ENCODE results near the gene KCTD16. TPM values are rescaled to one million over a fixed set of nuclear protein-coding genes. Genes with fewer than 3 reads are reported as not detected.

Gene KCTD16
- total RNA-seq, 4 donors from 2014 or later, result 0.03 TPM; not detected in 3

DNA sequence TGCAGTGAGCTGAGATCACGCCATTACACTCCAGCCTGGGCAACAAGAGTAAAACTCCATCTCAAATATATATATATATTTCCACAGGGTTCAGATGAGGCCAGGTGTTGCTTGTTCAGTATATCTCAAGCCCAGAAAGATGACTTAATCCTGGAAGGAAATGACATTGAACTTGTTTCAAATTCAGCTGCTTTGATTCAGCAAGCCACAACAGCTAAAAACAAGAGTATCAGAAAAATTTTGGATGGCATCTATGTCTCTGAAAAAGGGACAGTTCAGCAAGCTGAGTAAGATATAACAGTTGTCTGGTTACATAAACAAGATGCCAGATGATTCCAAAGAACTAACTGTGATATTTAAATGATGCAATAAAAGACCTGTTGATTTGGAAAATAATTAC lies 352.0 kb downstream of the KCTD16 start:
- H3K36me3 ChIP-seq, result no peaks in the 10 kb centered on the region
- H3K27me3 ChIP-seq, result no peaks in the 10 kb centered on the region
- H3K4me3 ChIP-seq, result no peak overlapping the region
- H3K4me1 ChIP-seq, result no peaks in the 10 kb centered on the region
- 60% methylated on average over 1 of the region's 1 CpG for WGBS
- no peak for DNase-seq (ENCODE audit: low spot score in 2 of 2)
- H3K27ac ChIP-seq, result no peak overlapping the region
- no peaks in the 10 kb centered on the region for H3K9me3 ChIP-seq
- TF ChIP-seq POLR2AphosphoS5 (IDR thresholded peaks at IDR 0.05) (no peak), POLR2A (IDR thresholded peaks at IDR 0.05) (no peak), EP300 (IDR thresholded peaks at IDR 0.05) (no peak)
- TF ChIP-seq, protein P1, sequence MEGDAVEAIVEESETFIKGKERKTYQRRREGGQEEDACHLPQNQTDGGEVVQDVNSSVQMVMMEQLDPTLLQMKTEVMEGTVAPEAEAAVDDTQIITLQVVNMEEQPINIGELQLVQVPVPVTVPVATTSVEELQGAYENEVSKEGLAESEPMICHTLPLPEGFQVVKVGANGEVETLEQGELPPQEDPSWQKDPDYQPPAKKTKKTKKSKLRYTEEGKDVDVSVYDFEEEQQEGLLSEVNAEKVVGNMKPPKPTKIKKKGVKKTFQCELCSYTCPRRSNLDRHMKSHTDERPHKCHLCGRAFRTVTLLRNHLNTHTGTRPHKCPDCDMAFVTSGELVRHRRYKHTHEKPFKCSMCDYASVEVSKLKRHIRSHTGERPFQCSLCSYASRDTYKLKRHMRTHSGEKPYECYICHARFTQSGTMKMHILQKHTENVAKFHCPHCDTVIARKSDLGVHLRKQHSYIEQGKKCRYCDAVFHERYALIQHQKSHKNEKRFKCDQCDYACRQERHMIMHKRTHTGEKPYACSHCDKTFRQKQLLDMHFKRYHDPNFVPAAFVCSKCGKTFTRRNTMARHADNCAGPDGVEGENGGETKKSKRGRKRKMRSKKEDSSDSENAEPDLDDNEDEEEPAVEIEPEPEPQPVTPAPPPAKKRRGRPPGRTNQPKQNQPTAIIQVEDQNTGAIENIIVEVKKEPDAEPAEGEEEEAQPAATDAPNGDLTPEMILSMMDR (IDR thresholded peaks at IDR 0.05), result no peak

DNA sequence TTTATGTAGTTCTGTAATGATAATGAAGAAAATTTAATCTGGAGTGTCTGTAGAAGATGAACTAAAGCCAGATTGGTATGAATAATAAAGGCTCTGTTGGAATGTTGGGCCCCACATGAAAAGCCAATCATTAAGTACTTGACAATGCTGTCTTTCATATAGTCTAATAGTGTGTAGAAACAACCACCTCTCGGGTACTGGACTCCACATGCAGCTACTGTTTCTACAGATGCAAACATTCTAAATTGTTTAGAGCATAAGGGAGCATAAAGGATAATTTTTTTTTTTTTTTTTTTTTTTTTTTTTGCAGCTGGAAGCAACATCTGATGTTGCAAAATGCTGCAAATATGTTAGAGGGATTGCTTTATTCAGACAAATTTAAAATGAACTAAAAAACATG lies 354.3 kb downstream of the KCTD16 start:
- Histone ChIP-seq H3K4me3 (no peak overlapping the region), H3K9me3 (no peaks in the 10 kb centered on the region), H3K27ac (no peak overlapping the region), H3K36me3 (no peaks in the 10 kb centered on the region), H3K4me1 (no peaks in the 10 kb centered on the region), H3K27me3 (no peaks in the 10 kb centered on the region)
- WGBS, result 22% methylated on average over 1 of the region's 1 CpG
- TF ChIP-seq EP300 (IDR thresholded peaks at IDR 0.05), result no peak
- no peak for TF ChIP-seq POLR2A (IDR thresholded peaks at IDR 0.05)
- DNase-seq (ENCODE audit: low spot score in 2 of 2), result no peak

DNA sequence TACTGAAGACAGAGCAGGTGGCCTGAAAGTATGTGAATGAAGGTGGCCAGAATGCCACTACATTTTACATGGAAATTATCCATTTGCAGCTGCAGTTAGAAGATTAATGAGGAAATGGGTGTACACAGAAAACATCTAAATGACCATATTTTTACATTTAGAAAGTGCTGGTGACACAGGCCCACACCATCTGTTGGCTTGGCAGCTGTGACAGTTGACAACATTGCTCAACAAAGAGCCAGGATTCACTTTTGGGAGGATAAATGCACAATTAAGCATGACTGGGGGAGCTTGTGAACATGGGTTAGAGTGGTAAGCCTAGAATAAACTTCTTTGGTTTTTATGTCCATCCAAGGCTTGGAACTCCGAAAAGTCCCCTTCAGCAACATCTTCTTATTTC lies 360.5 kb downstream of the KCTD16 start:
- DNase-seq (ENCODE audit: low spot score in 2 of 2), result no peak
- Histone ChIP-seq H3K9me3 (no peaks in the 10 kb centered on the region), H3K27ac (no peak overlapping the region), H3K27me3 (no peaks in the 10 kb centered on the region), H3K4me3 (no peak overlapping the region), H3K36me3 (no peaks in the 10 kb centered on the region), H3K4me1 (no peaks in the 10 kb centered on the region)
- WGBS, result 88% methylated on average over 1 of the region's 1 CpG
- TF ChIP-seq, protein P1 (IDR thresholded peaks at IDR 0.05), result no peak
- TF ChIP-seq POLR2A (IDR thresholded peaks at IDR 0.05) (no peak), EP300 (IDR thresholded peaks at IDR 0.05) (no peak), POLR2AphosphoS5 (IDR thresholded peaks at IDR 0.05) (no peak)

Other genes with a start within 250 kb of the KCTD16 start
- gene YIPF5, start 214 bp upstream of the KCTD16 start, total RNA-seq, result 10 to 100 TPM; 28.1 to 50.5 (median 45.0) TPM

All from suprapubic skin (tissue), 4 donors.